ENCODE results near the gene STX1B. TPM values are rescaled to one million over a fixed set of nuclear protein-coding genes. Genes with fewer than 3 reads are reported as not detected.

The STX1B gene
- total and polyA plus RNA-seq, 2 of the 8 experiments (the other 6 are each of a cell fraction or from before 2014, with no cell fraction given) = 8.9 to 20.2 TPM

DNA sequence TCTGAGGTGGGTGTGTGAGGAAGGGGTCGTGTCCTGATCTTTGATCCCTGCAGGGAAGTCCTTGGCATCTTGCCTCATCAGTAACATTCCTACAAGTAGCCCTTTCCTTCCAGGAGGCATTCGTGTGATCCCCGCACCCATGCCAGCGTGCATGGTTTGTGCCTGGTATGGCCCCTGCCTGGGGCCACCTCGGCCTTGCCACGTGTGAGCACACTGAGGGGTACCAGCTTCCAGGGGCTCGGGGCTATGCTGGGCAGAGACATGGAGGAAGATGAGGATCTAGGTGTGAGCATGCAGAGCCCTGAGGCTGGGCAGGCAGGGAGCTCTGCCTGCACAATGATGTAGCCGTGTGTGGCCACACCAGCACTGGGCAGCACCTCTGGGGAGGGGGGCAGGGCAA is 19.4 kb downstream of the STX1B start:
- Histone ChIP-seq H3K36me3 (ENCODE audit: control insufficient read depth in 2 of 4, insufficient read depth in 4 of 4, low read length in 3 of 4) (no peaks in the 10 kb centered on the region), H4K20me1 (replicated peaks in 1 of 2; ENCODE audit: control insufficient read depth in 1 of 2, insufficient read depth in 2 of 2, low read length in 2 of 2) (peaks cover 0 to 3% of the 10 kb centered on the region in 2 experiments), H3K14ac (ENCODE audit: insufficient read length) (no peak overlapping the region), H3K23me2 (ENCODE audit: low read depth, low read length) (no peaks in the 10 kb centered on the region), H2BK5ac (ENCODE audit: low read depth, low read length) (no peak overlapping the region), H2AFZ (ENCODE audit: low read length) (no peak overlapping the region), H3K27ac (ENCODE audit: low read depth, low read length) (no peak overlapping the region), H2AK5ac (ENCODE audit: low read depth, low read length) (no peak overlapping the region), H4K5ac (ENCODE audit: insufficient read length, low read depth, low read length) (no peak overlapping the region), H3K79me1 (ENCODE audit: low read depth, low read length) (no peaks in the 10 kb centered on the region), H3K56ac (replicated peaks; ENCODE audit: insufficient read length, low read depth, low read length) (no peak overlapping the region), H3K4me1 (replicated peaks in 1 of 4; ENCODE audit: control insufficient read depth in 3 of 4, insufficient read depth in 4 of 4, low read length in 3 of 4) (peaks cover 0 to under 1% (median 0%) of the 10 kb centered on the region in 4 experiments; a peak in 2 of 7 replicates), H2BK20ac (ENCODE audit: low read length) (no peak overlapping the region), H3K23ac (ENCODE audit: insufficient read length) (no peak overlapping the region), H2BK120ac (replicated peaks; ENCODE audit: low read depth, low read length) (no peak overlapping the region), H3K9ac (replicated peaks in 1 of 4; ENCODE audit: extremely low read depth in 1 of 4, low read depth in 3 of 4, low read length in 3 of 4) (no peak overlapping the region), H3K18ac (ENCODE audit: extremely low read depth, low read length) (no peak overlapping the region), H4K91ac (replicated peaks; ENCODE audit: insufficient read length, low read length) (no peak overlapping the region), H3K79me2 (ENCODE audit: control insufficient read depth in 1 of 2, insufficient read depth in 2 of 2, low read length in 2 of 2) (no peaks in the 10 kb centered on the region), H3K4me2 (ENCODE audit: insufficient read depth in 1 of 2, low read depth in 2 of 2, low read length in 2 of 2) (no peak overlapping the region), H3K4ac (replicated peaks; ENCODE audit: insufficient read length, low read depth, low read length) (no peak overlapping the region), H3K27me3 (replicated peaks in 1 of 4; ENCODE audit: control insufficient read depth in 3 of 4, extremely low read depth in 1 of 4, insufficient read depth in 3 of 4, low read length in 3 of 4) (no peaks in the 10 kb centered on the region; a peak in 1 of 7 replicates), H2BK15ac (ENCODE audit: low read length) (no peak overlapping the region), H2BK12ac (ENCODE audit: low read depth, low read length) (no peak overlapping the region), H3K9me3 (ENCODE audit: insufficient read depth in 2 of 2, low read depth in 1 of 2, low read length in 1 of 2) (no peaks in the 10 kb centered on the region), H4K8ac (ENCODE audit: extremely low read depth, insufficient read depth, low read length) (no peak overlapping the region), H3K4me3 (ENCODE audit: extremely low read depth in 1 of 4, insufficient read depth in 2 of 4, low read depth in 3 of 4, low read length in 4 of 4) (no peak overlapping the region)
- ChIA-PET POLR2A (ENCODE audit: partially characterized antibody) (interaction anchor here (1.0 kb wide), 1 partner anchor 174 kb away, joined by 3 read pairs; no protein-coding TSS in a partner anchor), CTCF (ENCODE audit: partially characterized antibody) (interaction anchor here (1.5 kb wide), 1 partner anchor 51 kb away, joined by 4 read pairs; no protein-coding TSS in a partner anchor)
- 86% methylated on average over 8 of the region's 8 CpGs; no CpG with 5 or more reads in 1 of the 2 experiments for WGBS, 2 experiments (ENCODE audit: extremely low coverage in 1 of 2, insufficient coverage in 1 of 2, insufficient read length in 1 of 2, insufficient replicate concordance in 2 of 2, low coverage in 1 of 2, low lambda C conversion rate in 2 of 2, missing lambda C conversion rate in 1 of 2)
- no peak for DNase-seq (ENCODE audit: low read depth in 1 of 2, low spot score in 2 of 2)
- FAIRE-seq = no peak
- no peak for TF ChIP-seq NANOG (IDR thresholded peaks at IDR 0.05; ENCODE audit: insufficient read depth, low read depth, low read length, poor library complexity, severe bottlenecking)
- no peak for TF ChIP-seq HDAC2 (IDR thresholded peaks at IDR 0.05; ENCODE audit: borderline replicate concordance in 1 of 2, low read depth in 2 of 2, low read length in 2 of 2)
- no peak for TF ChIP-seq BCL11A (IDR thresholded peaks at IDR 0.05; ENCODE audit: low read depth in 2 of 2, low read length in 2 of 2)
- no peak for TF ChIP-seq RNF2 (IDR thresholded peaks at IDR 0.05; ENCODE audit: borderline replicate concordance, low read depth, low read length, missing control alignments, poor library complexity, severe bottlenecking)
- TF ChIP-seq SIN3A (conservative IDR thresholded peaks at IDR 0.05 in 1 of 2, IDR thresholded peaks at IDR 0.05 in 1 of 2; ENCODE audit: low read depth in 1 of 2, low read length in 2 of 2) = no peak
- TF ChIP-seq TBP (IDR thresholded peaks at IDR 0.05; ENCODE audit: low read depth, low read length) = no peak
- no peak for TF ChIP-seq ASH2L (IDR thresholded peaks at IDR 0.05; ENCODE audit: low read length)
- no peak for TF ChIP-seq TAF7 (optimal IDR thresholded peaks at IDR 0.05; ENCODE audit: borderline replicate concordance, low read depth, low read length)
- TF ChIP-seq SUZ12 (IDR thresholded peaks at IDR 0.05; ENCODE audit: low read length) = no peak
- no peak for TF ChIP-seq RAD21 (IDR thresholded peaks at IDR 0.05 in 1 of 2, conservative IDR thresholded peaks at IDR 0.05 in 1 of 2; ENCODE audit: low read depth in 2 of 2, low read length in 2 of 2)
- TF ChIP-seq, protein P1, sequence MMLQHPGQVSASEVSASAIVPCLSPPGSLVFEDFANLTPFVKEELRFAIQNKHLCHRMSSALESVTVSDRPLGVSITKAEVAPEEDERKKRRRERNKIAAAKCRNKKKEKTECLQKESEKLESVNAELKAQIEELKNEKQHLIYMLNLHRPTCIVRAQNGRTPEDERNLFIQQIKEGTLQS (IDR thresholded peaks at IDR 0.05; ENCODE audit: insufficient read depth, low read depth, low read length) = no peak
